ENCODE results near the gene TEX101.
"Not testable (repeated sequence)": the region's sequence is repeated elsewhere in the genome, so short reads cannot be mapped to it uniquely, and the experiment has no call there.

TEX101 gene

GRCh38 chr19:43422000-43422688, 7.5 kb downstream of the TEX101 start:
- DNase-seq = no peak

GRCh38 chr19:43422689-43423066, 8.0 kb downstream of the TEX101 start:
- DNase-seq = no peak

- no peak for DNase-seq
Observed at GRCh38 chr19:43423779-43424178, 9.1 kb downstream of the TEX101 start.

GRCh38 chr19:43425567-43426392, 11.1 kb downstream of the TEX101 start:
- no peak for DNase-seq

- no peak for DNase-seq
Observed at GRCh38 chr19:43429395-43429794, 14.7 kb downstream of the TEX101 start.

GRCh38 chr19:43430142-43430710, 15.5 kb downstream of the TEX101 start:
- DNase-seq = no peak

GRCh38 chr19:43430976-43431375, 16.3 kb downstream of the TEX101 start:
- DNase-seq = no peak

- no peak for DNase-seq
Observed at GRCh38 chr19:43433358-43433673, 18.6 kb downstream of the TEX101 start.

- DNase-seq = no peak
Observed at GRCh38 chr19:43433689-43434088, 19.0 kb downstream of the TEX101 start.

- DNase-seq = no peak
Observed at GRCh38 chr19:43435775-43436174, 21.1 kb downstream of the TEX101 start.

- DNase-seq = peak; percentile 25
Observed at GRCh38 chr19:43437284-43437683, 22.6 kb downstream of the TEX101 start.

GRCh38 chr19:43437712-43438111, 23.0 kb downstream of the TEX101 start:
- no peak for DNase-seq

- DNase-seq = no peak
Observed at GRCh38 chr19:43438291-43439031, 23.8 kb downstream of the TEX101 start.

- DNase-seq = peak; percentile 86
Observed at GRCh38 chr19:43439032-43439708, 24.5 kb downstream of the TEX101 start.

GRCh38 chr19:43439709-43440063, 25.0 kb downstream of the TEX101 start:
- no peak for DNase-seq

GRCh38 chr19:43441716-43442115, 27.0 kb downstream of the TEX101 start:
- no peak for DNase-seq

GRCh38 chr19:43444091-43444490, 29.4 kb downstream of the TEX101 start:
- DNase-seq = not testable (repeated sequence)

GRCh38 chr19:43444531-43445287, 30.0 kb downstream of the TEX101 start:
- DNase-seq = no peak

GRCh38 chr19:43445426-43445825, 30.7 kb downstream of the TEX101 start:
- no peak for DNase-seq

- peak; percentile 75 for DNase-seq
Observed at GRCh38 chr19:43446746-43447489, 32.2 kb downstream of the TEX101 start.

- DNase-seq = no peak
Observed at GRCh38 chr19:43447655-43448054, 33.0 kb downstream of the TEX101 start.
